ENCODE results near the gene DNM2.

- TF ChIP-seq MAX (IDR thresholded peaks at IDR 0.05; ENCODE audit: low read depth, low read length), result peak; percentile 87
- peak; percentile 98 for TF ChIP-seq CTCF (IDR thresholded peaks at IDR 0.05; ENCODE audit: low read depth, low read length)
- TF ChIP-seq POLR2A (IDR thresholded peaks at IDR 0.05; ENCODE audit: extremely low read depth, insufficient read length), result peak; percentile 95
These were observed at the start of gene DNM2 for GRCh38 chr19:10717356-10718204.
